Measurements from ENCODE around the gene CHD6. TPM values are rescaled to one million over a fixed set of nuclear protein-coding genes. Genes with fewer than 3 reads are reported as not detected.

CHD6 gene
- total and polyA plus RNA-seq, 7 donors, result 2.4 to 40.2 (median 29.9) TPM

- no peak overlapping the region for H3K4me3 ChIP-seq
- intact Hi-C loops (cut with DNase I), result loop anchor here (5.0 kb wide), 1 partner anchor 181 kb away; no protein-coding TSS in a partner anchor
- peaks cover 0 to 7% (median 0%) of the 10 kb centered on the region in 4 donors for H3K36me3 ChIP-seq
- H3K4me1 ChIP-seq, result peaks cover 0 to 72% (median 57%) of the 10 kb centered on the region in 4 donors
- no peak for DNase-seq
- TF ChIP-seq POLR2A (IDR thresholded peaks at IDR 0.05), result no peak
- TF ChIP-seq POLR2AphosphoS5 (IDR thresholded peaks at IDR 0.05), result no peak
- no peak for TF ChIP-seq EP300 (IDR thresholded peaks at IDR 0.05)
- TF ChIP-seq CTCF (IDR thresholded peaks at IDR 0.05), result no peak
- 22 to 64% methylated on average over 5 of the region's 5 CpGs for WGBS, 2 donors
- peak overlapping the region in 3 of 4 donors; percentile 50 to 76 (median 71) for H3K27ac ChIP-seq
- H3K9me3 ChIP-seq, result no peaks in the 10 kb centered on the region
- no peaks in the 10 kb centered on the region for H3K27me3 ChIP-seq
These were observed 107.2 kb downstream of the CHD6 start for GRCh38 chr20:41510847-41511450.

DNA sequence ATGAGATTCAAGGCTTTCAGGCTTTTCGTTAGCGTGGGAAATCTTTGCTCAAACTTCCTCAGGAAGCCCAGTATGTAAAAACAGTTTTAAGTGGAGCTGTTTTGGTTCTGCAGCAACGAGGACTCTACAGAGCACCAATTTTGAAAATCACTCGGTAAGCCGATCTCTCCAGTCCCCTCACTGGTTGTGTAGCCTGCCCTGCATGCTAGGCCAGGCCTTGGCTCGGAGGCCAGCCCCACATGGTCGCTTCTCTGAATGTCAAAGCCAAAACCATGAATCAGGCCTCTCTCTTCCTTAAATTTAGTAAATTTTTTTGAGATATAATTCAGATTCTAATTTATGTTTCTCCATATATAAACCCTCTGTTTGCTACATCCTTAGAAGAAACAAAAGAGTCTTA, 108.0 kb downstream of the CHD6 start:
- H3K27ac ChIP-seq, result peak overlapping the region; percentile 50 to 76 (median 64)

DNA sequence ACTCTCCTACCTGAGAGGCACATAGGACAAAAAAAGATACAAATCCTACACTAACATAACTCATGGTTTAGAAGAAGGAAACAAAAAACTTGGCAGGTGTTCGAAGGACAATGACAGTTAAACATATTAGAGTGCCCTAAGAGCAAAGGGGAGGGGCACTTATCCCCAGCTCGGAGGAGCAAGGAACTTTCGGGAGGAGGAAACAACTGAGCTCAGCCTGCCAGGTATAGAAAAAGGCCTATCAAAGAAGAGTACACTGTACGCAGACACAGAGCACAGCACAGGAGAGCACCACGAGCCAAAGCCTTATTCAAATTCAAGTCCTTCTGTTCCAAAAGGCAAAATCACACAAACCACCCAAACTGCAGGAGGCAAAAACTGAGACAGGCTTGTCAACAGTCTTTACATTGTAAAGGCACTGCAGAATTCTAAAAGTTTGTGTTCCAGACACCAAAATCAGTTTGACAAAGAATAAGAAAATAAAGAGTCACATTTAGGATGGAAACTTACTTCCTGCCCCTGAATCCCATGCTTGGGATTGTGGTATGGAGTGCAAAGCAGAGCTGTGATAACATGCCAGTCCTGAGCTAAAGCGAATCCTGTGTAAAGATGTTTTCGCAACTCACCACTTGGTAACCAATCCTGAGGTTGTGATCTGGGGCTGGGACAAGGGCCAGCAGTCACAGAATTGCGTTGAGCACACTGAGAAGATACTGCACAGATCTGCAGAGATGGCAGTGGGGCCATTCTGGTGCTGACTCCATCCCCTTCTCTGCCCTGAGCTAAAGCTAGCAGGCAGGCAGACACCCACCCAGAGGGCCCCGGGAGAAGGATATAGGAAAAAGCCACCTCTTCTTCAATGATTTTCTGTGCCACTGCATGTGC, 108.6 kb downstream of the CHD6 start:
- H3K9me3 ChIP-seq, result no peaks in the 10 kb centered on the region
- peaks cover 0 to 7% (median 0%) of the 10 kb centered on the region in 4 donors for H3K36me3 ChIP-seq
- peak overlapping the region; percentile 50 to 76 (median 64) for H3K27ac ChIP-seq
- DNase-seq, result peak; percentile 90
- 18 to 57% methylated on average over 9 of the region's 9 CpGs for WGBS, 2 donors
- H3K27me3 ChIP-seq, result no peaks in the 10 kb centered on the region
- H3K4me1 ChIP-seq, result peaks cover 0 to 67% (median 55%) of the 10 kb centered on the region in 4 donors
- intact Hi-C loops (cut with DNase I), result loop anchor here (2.0 to 5.0 kb wide), 2 partner anchors 107 to 183 kb away; no protein-coding TSS in a partner anchor
- no peak for TF ChIP-seq CTCF (IDR thresholded peaks at IDR 0.05)
- TF ChIP-seq POLR2AphosphoS5 (IDR thresholded peaks at IDR 0.05), result peak; percentile 33 to 60 (median 39)
- H3K4me3 ChIP-seq, result no peak overlapping the region

More for the DNA sequence above, 108.0 kb downstream of the CHD6 start:
- TF ChIP-seq CTCF (IDR thresholded peaks at IDR 0.05), result no peak
- no peak for TF ChIP-seq POLR2AphosphoS5 (IDR thresholded peaks at IDR 0.05)
- no peak for TF ChIP-seq EP300 (IDR thresholded peaks at IDR 0.05)
- TF ChIP-seq POLR2A (IDR thresholded peaks at IDR 0.05), result no peak
- Histone ChIP-seq H3K4me3 (no peak overlapping the region), H3K4me1 (peaks cover 0 to 72% (median 57%) of the 10 kb centered on the region in 4 donors), H3K36me3 (peaks cover 0 to 7% (median 0%) of the 10 kb centered on the region in 4 donors), H3K27me3 (no peaks in the 10 kb centered on the region), H3K9me3 (no peaks in the 10 kb centered on the region)
- intact Hi-C loops (cut with DNase I), result loop anchor here (5.0 kb wide), 1 partner anchor 182 kb away; no protein-coding TSS in a partner anchor
- WGBS, 2 donors, result 72 to 75% methylated on average over 7 of the region's 7 CpGs
- DNase-seq, result no peak

DNA sequence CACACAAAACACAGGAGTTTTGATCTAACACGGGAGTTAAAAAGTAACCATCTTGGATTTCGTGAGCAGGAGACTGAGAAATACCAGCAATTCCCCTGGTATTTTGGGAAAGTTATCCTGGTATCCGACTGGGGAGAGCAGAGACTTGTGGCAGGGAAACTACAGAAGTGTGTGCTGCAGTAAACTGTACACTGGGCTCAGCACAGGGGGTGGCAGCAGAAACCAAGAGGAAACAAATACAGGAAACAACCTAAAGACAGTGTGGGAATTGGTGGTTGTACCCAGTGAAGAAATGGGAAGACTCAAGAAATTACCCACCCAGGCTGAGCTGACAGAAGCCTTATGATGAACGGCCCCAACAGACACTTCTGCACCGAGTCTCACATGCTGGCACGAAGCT, 109.8 kb downstream of the CHD6 start:
- no peak for DNase-seq
- TF ChIP-seq CTCF (IDR thresholded peaks at IDR 0.05) (no peak), POLR2AphosphoS5 (IDR thresholded peaks at IDR 0.05) (no peak), EP300 (IDR thresholded peaks at IDR 0.05) (no peak), POLR2A (IDR thresholded peaks at IDR 0.05) (no peak)
- 22 to 44% methylated on average over 6 of the region's 6 CpGs for WGBS, 2 donors
- Histone ChIP-seq H3K27ac (peak overlapping the region in 2 of 4 donors; percentile 71 to 76), H3K27me3 (no peaks in the 10 kb centered on the region), H3K4me1 (peaks cover 0 to 56% (median 43%) of the 10 kb centered on the region in 4 donors), H3K4me3 (no peak overlapping the region), H3K36me3 (peaks cover 0 to 7% (median 0%) of the 10 kb centered on the region in 4 donors), H3K9me3 (no peaks in the 10 kb centered on the region)
- intact Hi-C loops (cut with DNase I), result loop anchor here (2.0 kb wide), 1 partner anchor 108 kb away; no protein-coding TSS in a partner anchor

Data from sigmoid colon (tissue), 7 donors.